Mammary epithelial cell (primary cell): ENCODE results near the gene AUTS2.

ENCODE experiments used
- EZH2 ChIP-seq: IDR thresholded peaks from 2 replicates; pipeline ENCODE4 v1.6.1; 2012; ENCODE audit warnings: low read length, inconsistent platforms, borderline replicate concordance
- TF ChIP-seq, protein P1 (sequence below), 2 donors: IDR thresholded peaks in 1 of 2; conservative IDR thresholded peaks in 1 of 2; 2 replicates each; pipeline ENCODE4 v1.5.1; 2011 to 2012; ENCODE audit warnings: inconsistent platforms in 2 of 2, low read length in 2 of 2, mild to moderate bottlenecking in 2 of 2, control low read depth in 1 of 2, low read depth in 1 of 2; ENCODE audit not compliant: insufficient read depth in 1 of 2; ENCODE audit errors: extremely low read depth in 1 of 2

DNA sequence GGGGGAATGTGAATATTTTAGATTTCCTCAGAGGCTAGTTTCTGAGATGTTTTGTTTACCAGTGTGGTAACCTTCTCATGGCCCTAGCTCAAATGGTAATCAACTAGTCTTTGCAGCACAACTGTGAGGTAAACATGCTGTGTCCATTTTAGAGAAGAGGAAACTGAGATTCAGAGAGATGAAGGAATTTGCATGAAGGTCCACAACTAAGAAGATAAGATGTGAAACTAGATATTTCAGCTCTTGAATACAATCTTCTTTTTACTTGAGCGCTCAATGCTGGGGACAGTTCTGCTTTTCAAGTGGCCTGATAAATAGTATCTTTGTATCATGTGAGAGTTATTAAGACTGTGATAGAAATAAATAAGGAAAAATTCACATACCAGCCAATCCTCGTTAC lies 245.4 kb downstream of the AUTS2 start:
- TF ChIP-seq, protein P1, sequence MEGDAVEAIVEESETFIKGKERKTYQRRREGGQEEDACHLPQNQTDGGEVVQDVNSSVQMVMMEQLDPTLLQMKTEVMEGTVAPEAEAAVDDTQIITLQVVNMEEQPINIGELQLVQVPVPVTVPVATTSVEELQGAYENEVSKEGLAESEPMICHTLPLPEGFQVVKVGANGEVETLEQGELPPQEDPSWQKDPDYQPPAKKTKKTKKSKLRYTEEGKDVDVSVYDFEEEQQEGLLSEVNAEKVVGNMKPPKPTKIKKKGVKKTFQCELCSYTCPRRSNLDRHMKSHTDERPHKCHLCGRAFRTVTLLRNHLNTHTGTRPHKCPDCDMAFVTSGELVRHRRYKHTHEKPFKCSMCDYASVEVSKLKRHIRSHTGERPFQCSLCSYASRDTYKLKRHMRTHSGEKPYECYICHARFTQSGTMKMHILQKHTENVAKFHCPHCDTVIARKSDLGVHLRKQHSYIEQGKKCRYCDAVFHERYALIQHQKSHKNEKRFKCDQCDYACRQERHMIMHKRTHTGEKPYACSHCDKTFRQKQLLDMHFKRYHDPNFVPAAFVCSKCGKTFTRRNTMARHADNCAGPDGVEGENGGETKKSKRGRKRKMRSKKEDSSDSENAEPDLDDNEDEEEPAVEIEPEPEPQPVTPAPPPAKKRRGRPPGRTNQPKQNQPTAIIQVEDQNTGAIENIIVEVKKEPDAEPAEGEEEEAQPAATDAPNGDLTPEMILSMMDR (conservative IDR thresholded peaks at IDR 0.05 in 1 of 2, IDR thresholded peaks at IDR 0.05 in 1 of 2; ENCODE audit: extremely low read depth in 1 of 2, insufficient read depth in 1 of 2, low read depth in 1 of 2, low read length in 2 of 2), result no peak
- no peak for TF ChIP-seq EZH2
